ENCODE results near the gene GATM. TPM values are rescaled to one million over a fixed set of nuclear protein-coding genes. Genes with fewer than 3 reads are reported as not detected.

GATM gene
- total RNA-seq, 4 donors from 2014 or later: 15.4 to 38.3 (median 25.4) TPM

DNA sequence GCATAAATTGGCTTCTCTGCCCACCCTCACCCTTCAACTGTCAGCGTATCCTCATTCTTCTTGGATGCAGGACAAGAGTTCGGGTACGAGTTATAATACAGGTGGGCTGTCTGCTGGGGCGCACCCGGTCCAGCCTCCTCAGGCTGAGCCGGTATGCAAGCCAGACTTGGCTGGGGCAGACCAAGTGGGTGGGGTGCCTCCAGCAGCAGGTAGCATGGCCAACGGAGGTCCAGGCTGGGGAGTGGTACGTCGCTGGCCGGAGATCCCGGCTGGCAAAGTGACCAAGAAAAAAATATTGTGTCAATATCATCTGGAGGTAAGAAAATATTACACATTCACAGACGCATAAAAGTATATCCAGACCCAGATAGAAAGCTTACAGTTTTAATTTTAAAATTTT lies 45.6 kb downstream of the GATM start:
- WGBS, 2 donors (ENCODE audit: low coverage in 1 of 2): 66 to 73% methylated on average over 3 to 12 of the region's 12 CpGs
- ATAC-seq: no peak
- H3K27me3 ChIP-seq: peaks cover 21% of the 10 kb centered on the region

GRCh38 chr15:45331972-45332371 lies 46.4 kb downstream of the GATM start:
- WGBS, 2 donors (ENCODE audit: low coverage in 1 of 2): 27 to 28% methylated on average over 3 to 4 of the region's 4 CpGs
- ATAC-seq: peak; percentile 57

More for the DNA sequence above, 45.6 kb downstream of the GATM start:
- H3K9me3 ChIP-seq: no peaks in the 10 kb centered on the region
- peaks cover 0 to 6% (median 3%) of the 10 kb centered on the region in 3 donors for H3K4me1 ChIP-seq
- H3K27ac ChIP-seq: peak overlapping the region in 1 of 4 donors; percentile 35
- H3K4me3 ChIP-seq: no peak overlapping the region
- no peaks in the 10 kb centered on the region for H3K36me3 ChIP-seq
- no peak for TF ChIP-seq POLR2AphosphoS5 (IDR thresholded peaks at IDR 0.05)
- no peak for TF ChIP-seq CTCF (IDR thresholded peaks at IDR 0.05)
- no peak for TF ChIP-seq POLR2A (IDR thresholded peaks at IDR 0.05)
- TF ChIP-seq EP300 (IDR thresholded peaks at IDR 0.05): no peak

DNA sequence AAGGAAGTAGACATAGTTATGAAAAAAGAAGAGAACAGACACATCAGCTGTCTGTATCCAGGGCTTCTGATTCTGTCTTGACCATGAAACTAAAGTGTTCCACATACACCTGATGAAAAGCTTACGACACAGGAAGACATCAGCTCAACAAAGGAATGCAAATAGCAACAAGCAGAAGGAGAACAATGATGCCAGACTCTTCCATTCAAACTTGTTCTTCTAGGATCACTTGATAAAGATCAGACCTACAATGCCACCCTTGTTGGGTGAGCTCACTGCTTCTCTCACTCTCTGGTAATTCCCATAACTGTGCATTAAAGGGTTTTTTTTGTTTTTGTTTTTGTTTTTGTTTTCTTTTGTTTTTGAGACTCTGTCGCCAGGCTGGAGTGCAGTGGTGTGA lies 49.7 kb downstream of the GATM start:
- no peaks in the 10 kb centered on the region for H3K9me3 ChIP-seq
- ATAC-seq: no peak
- H3K36me3 ChIP-seq: no peaks in the 10 kb centered on the region
- TF ChIP-seq POLR2AphosphoS5 (IDR thresholded peaks at IDR 0.05) (no peak), CTCF (IDR thresholded peaks at IDR 0.05) (no peak), EP300 (IDR thresholded peaks at IDR 0.05) (no peak), POLR2A (IDR thresholded peaks at IDR 0.05) (no peak)
- H3K27me3 ChIP-seq: peaks cover 31% of the 10 kb centered on the region
- 44 to 82% methylated on average over 2 of the region's 2 CpGs for WGBS, 2 donors (ENCODE audit: low coverage in 1 of 2)
- H3K27ac ChIP-seq: no peak overlapping the region
- H3K4me3 ChIP-seq: no peak overlapping the region
- peaks cover 0 to 4% (median 3%) of the 10 kb centered on the region in 3 donors for H3K4me1 ChIP-seq

More at GRCh38 chr15:45331972-45332371, 46.4 kb downstream of the GATM start:
- Histone ChIP-seq H3K4me3 (no peak overlapping the region), H3K36me3 (no peaks in the 10 kb centered on the region), H3K27me3 (peaks cover 25% of the 10 kb centered on the region), H3K9me3 (no peaks in the 10 kb centered on the region), H3K4me1 (peaks cover 0 to 6% (median 3%) of the 10 kb centered on the region in 3 donors), H3K27ac (peak overlapping the region in 2 of 4 donors; percentile 24 to 43)
- TF ChIP-seq CTCF (IDR thresholded peaks at IDR 0.05) (no peak), POLR2A (IDR thresholded peaks at IDR 0.05) (no peak), POLR2AphosphoS5 (IDR thresholded peaks at IDR 0.05) (no peak), EP300 (IDR thresholded peaks at IDR 0.05) (no peak)

GRCh38 chr15:45326741-45327140 lies 51.6 kb downstream of the GATM start:
- H3K9me3 ChIP-seq: no peaks in the 10 kb centered on the region
- no peak overlapping the region for H3K4me3 ChIP-seq
- TF ChIP-seq POLR2AphosphoS5 (IDR thresholded peaks at IDR 0.05) (no peak), CTCF (IDR thresholded peaks at IDR 0.05) (no peak), EP300 (IDR thresholded peaks at IDR 0.05) (no peak), POLR2A (IDR thresholded peaks at IDR 0.05) (no peak)
- ATAC-seq: no peak
- no peaks in the 10 kb centered on the region for H3K36me3 ChIP-seq
- no peaks in the 10 kb centered on the region for H3K4me1 ChIP-seq
- peaks cover 24% of the 10 kb centered on the region for H3K27me3 ChIP-seq
- WGBS, 2 donors (ENCODE audit: low coverage in 1 of 2): 58 to 69% methylated on average over 5 to 7 of the region's 7 CpGs
- H3K27ac ChIP-seq: no peak overlapping the region

DNA sequence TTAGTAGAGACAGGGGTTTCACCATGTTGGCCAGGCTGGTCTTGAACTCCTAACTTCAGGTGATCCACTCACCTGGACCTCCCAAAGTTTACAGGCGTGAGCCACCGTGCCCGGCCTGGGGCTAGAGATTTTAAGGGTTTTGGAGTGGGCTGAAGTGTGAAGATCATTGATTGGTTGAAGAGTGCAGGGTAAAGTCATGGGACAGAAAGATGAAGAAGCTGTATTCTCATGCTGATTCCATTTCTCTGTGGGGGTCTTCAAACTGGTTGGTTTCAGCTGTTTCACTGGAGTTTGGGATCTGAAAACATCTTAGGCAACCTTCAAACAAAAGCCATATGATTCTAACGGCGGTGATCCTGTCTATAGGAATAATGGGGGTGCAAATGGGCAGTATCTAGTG lies 52.1 kb downstream of the GATM start:
- H3K4me3 ChIP-seq: no peak overlapping the region
- H3K9me3 ChIP-seq: no peaks in the 10 kb centered on the region
- H3K27ac ChIP-seq: no peak overlapping the region
- H3K36me3 ChIP-seq: no peaks in the 10 kb centered on the region
- H3K27me3 ChIP-seq: peaks cover 20% of the 10 kb centered on the region
- no peak for TF ChIP-seq POLR2AphosphoS5 (IDR thresholded peaks at IDR 0.05)
- TF ChIP-seq EP300 (IDR thresholded peaks at IDR 0.05): no peak
- no peak for TF ChIP-seq POLR2A (IDR thresholded peaks at IDR 0.05)
- no peak for TF ChIP-seq CTCF (IDR thresholded peaks at IDR 0.05)
- 64 to 100% methylated on average over 1 to 2 of the region's 5 CpGs for WGBS, 2 donors (ENCODE audit: low coverage in 1 of 2)
- no peaks in the 10 kb centered on the region for H3K4me1 ChIP-seq
- no peak for ATAC-seq
